ENCODE measurements around the gene FCAMR. TPM values are rescaled to one million over a fixed set of nuclear protein-coding genes. Genes with fewer than 3 reads are reported as not detected.

The FCAMR gene
- total and polyA plus RNA-seq, 2 experiments from 2014 or later, result not detected

DNA sequence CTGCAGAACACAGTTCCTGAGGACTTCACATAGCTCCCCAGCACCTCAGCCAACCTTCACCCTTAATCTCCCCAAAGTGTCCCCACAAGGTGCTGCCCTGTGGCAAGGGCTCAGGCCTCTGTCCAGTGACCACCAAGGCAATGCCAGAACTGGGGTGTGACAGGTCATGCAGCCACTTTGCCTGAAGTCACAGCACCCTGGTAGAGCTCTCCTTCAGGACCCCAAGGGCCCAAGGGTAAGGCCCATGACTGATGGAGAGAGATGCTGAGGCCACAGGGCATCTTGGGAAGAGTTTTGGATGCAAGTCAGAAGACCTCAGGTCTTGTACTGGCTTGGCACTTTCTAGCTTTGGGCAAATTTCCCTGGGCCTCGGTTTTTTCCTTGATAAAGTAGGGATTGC lies 47.7 kb downstream of the FCAMR start:
- in situ Hi-C loops (cut with MboI), result no loop called here
- Histone ChIP-seq H3F3A (ENCODE audit: insufficient read depth) (no peaks in the 10 kb centered on the region), H2AFZ (no peak overlapping the region), H3K36me3 (ENCODE audit: low read depth) (no peaks in the 10 kb centered on the region), H4K20me1 (ENCODE audit: insufficient read depth) (no peaks in the 10 kb centered on the region), H3K4me1 (ENCODE audit: insufficient read depth) (no peaks in the 10 kb centered on the region), H3K27ac (no peak overlapping the region), H3K9me2 (ENCODE audit: insufficient read depth) (no peaks in the 10 kb centered on the region), H3K4me2 (ENCODE audit: unreplicated experiment) (no peak overlapping the region), H3K4me3 (no peak overlapping the region), H3K27me3 (replicated peaks; ENCODE audit: insufficient read depth) (no peaks in the 10 kb centered on the region), H3K79me2 (ENCODE audit: insufficient read depth) (no peaks in the 10 kb centered on the region), H3K9me3 (ENCODE audit: low read depth) (no peaks in the 10 kb centered on the region), H3K9ac (no peak overlapping the region)
- no peak for DNase-seq
- TF ChIP-seq EZH2phosphoT487 (IDR thresholded peaks at IDR 0.05; ENCODE audit: insufficient read depth, low read depth), result no peak
- TF ChIP-seq EZH2 (IDR thresholded peaks at IDR 0.05; ENCODE audit: insufficient read depth, poor library complexity, severe bottlenecking), result no peak
- WGBS, 2 experiments (ENCODE audit: low coverage in 1 of 2, low lambda C conversion rate in 2 of 2, missing lambda C conversion rate in 2 of 2), result 57 to 69% methylated on average over 1 of the region's 1 CpG

GRCh38 chr1:206921772-206922265 lies 48.4 kb downstream of the FCAMR start, which contains the start of gene FCMR:
FCMR (minus strand) TSS chr1:206921941; CDS start chr1:206921854, 87 bp downstream.
- no peaks in the 10 kb centered on the region for H3K9me2 ChIP-seq (ENCODE audit: insufficient read depth)

GRCh38 chr1:206918076-206918475 lies 52.2 kb downstream of the FCAMR start:
- H3K36me3 ChIP-seq (ENCODE audit: low read depth), result no peaks in the 10 kb centered on the region
- WGBS, 2 experiments (ENCODE audit: low coverage in 1 of 2, low lambda C conversion rate in 2 of 2, missing lambda C conversion rate in 2 of 2), result 61 to 77% methylated on average over 3 of the region's 3 CpGs
- H3F3A ChIP-seq (ENCODE audit: insufficient read depth), result no peaks in the 10 kb centered on the region
- no peak overlapping the region for H2AFZ ChIP-seq
- H3K9me3 ChIP-seq (ENCODE audit: low read depth), result no peaks in the 10 kb centered on the region
- peaks cover 7% of the 10 kb centered on the region; the same call in 1 of the 2 replicates for H3K27me3 ChIP-seq (replicated peaks; ENCODE audit: insufficient read depth)
- no peak overlapping the region for H3K4me2 ChIP-seq (ENCODE audit: unreplicated experiment)
- H3K9ac ChIP-seq, result no peak overlapping the region
- no peaks in the 10 kb centered on the region for H3K4me1 ChIP-seq (ENCODE audit: insufficient read depth)
- H4K20me1 ChIP-seq (ENCODE audit: insufficient read depth), result no peaks in the 10 kb centered on the region
- in situ Hi-C loops (cut with MboI), result no loop called here
- no peaks in the 10 kb centered on the region for H3K9me2 ChIP-seq (ENCODE audit: insufficient read depth)
- H3K79me2 ChIP-seq (ENCODE audit: insufficient read depth), result no peaks in the 10 kb centered on the region
- H3K4me3 ChIP-seq, result no peak overlapping the region
- DNase-seq, result no peak
- H3K27ac ChIP-seq, result no peak overlapping the region
- TF ChIP-seq EZH2 (IDR thresholded peaks at IDR 0.05; ENCODE audit: insufficient read depth, poor library complexity, severe bottlenecking), result no peak
- TF ChIP-seq EZH2phosphoT487 (IDR thresholded peaks at IDR 0.05; ENCODE audit: insufficient read depth, low read depth), result no peak

More at GRCh38 chr1:206921772-206922265, 48.4 kb downstream of the FCAMR start, which contains the start of gene FCMR:
- Histone ChIP-seq H3K79me2 (ENCODE audit: insufficient read depth) (no peaks in the 10 kb centered on the region), H3K27me3 (replicated peaks; ENCODE audit: insufficient read depth) (no peaks in the 10 kb centered on the region), H3K27ac (no peak within 1 kb of the TSS), H3K4me3 (no peak within 1 kb of the TSS), H3K4me2 (ENCODE audit: unreplicated experiment) (no peak within 1 kb of the TSS), H2AFZ (no peak within 1 kb of the TSS), H3K9me3 (ENCODE audit: low read depth) (no peaks in the 10 kb centered on the region), H3F3A (ENCODE audit: insufficient read depth) (no peaks in the 10 kb centered on the region), H3K9ac (no peak within 1 kb of the TSS), H3K36me3 (ENCODE audit: low read depth) (no peaks in the 10 kb centered on the region), H3K4me1 (ENCODE audit: insufficient read depth) (no peaks in the 10 kb centered on the region), H4K20me1 (ENCODE audit: insufficient read depth) (no peaks in the 10 kb centered on the region)
- no peak for DNase-seq
- no peak for TF ChIP-seq EZH2 (IDR thresholded peaks at IDR 0.05; ENCODE audit: insufficient read depth, poor library complexity, severe bottlenecking)
- TF ChIP-seq EZH2phosphoT487 (IDR thresholded peaks at IDR 0.05; ENCODE audit: insufficient read depth, low read depth), result no peak
- in situ Hi-C loops (cut with MboI), result no loop called here
- 52 to 53% methylated on average over 7 of the region's 7 CpGs for WGBS, 2 experiments (ENCODE audit: low coverage in 1 of 2, low lambda C conversion rate in 2 of 2, missing lambda C conversion rate in 2 of 2)

GRCh38 chr1:206916000-206916709 lies 54.1 kb downstream of the FCAMR start:
- no peak for TF ChIP-seq EZH2phosphoT487 (IDR thresholded peaks at IDR 0.05; ENCODE audit: insufficient read depth, low read depth)
- TF ChIP-seq EZH2 (IDR thresholded peaks at IDR 0.05; ENCODE audit: insufficient read depth, poor library complexity, severe bottlenecking), result no peak
- H3K9me3 ChIP-seq (ENCODE audit: low read depth), result no peaks in the 10 kb centered on the region
- no peak overlapping the region for H3K4me2 ChIP-seq (ENCODE audit: unreplicated experiment)
- H3K27ac ChIP-seq, result no peak overlapping the region
- 50 to 55% methylated on average over 7 to 8 of the region's 8 CpGs for WGBS, 2 experiments (ENCODE audit: low coverage in 1 of 2, low lambda C conversion rate in 2 of 2, missing lambda C conversion rate in 2 of 2)
- H3K9me2 ChIP-seq (ENCODE audit: insufficient read depth), result no peaks in the 10 kb centered on the region
- no peaks in the 10 kb centered on the region; the same call in 1 of the 2 replicates for H3K4me1 ChIP-seq (ENCODE audit: insufficient read depth)
- no peak overlapping the region for H3K4me3 ChIP-seq
- peaks cover 7% of the 10 kb centered on the region; the same call in 1 of the 2 replicates for H3K27me3 ChIP-seq (replicated peaks; ENCODE audit: insufficient read depth)
- no peaks in the 10 kb centered on the region for H3K79me2 ChIP-seq (ENCODE audit: insufficient read depth)
- H4K20me1 ChIP-seq (ENCODE audit: insufficient read depth), result no peaks in the 10 kb centered on the region
- no peak overlapping the region for H3K9ac ChIP-seq
- H3K36me3 ChIP-seq (ENCODE audit: low read depth), result no peaks in the 10 kb centered on the region
- no peak overlapping the region for H2AFZ ChIP-seq
- in situ Hi-C loops (cut with MboI), result no loop called here
- no peaks in the 10 kb centered on the region for H3F3A ChIP-seq (ENCODE audit: insufficient read depth)
- DNase-seq, result no peak

Data from GM23248 (cell line).